ENCODE measurements around the gene PAX2.

The PAX2 gene

DNA sequence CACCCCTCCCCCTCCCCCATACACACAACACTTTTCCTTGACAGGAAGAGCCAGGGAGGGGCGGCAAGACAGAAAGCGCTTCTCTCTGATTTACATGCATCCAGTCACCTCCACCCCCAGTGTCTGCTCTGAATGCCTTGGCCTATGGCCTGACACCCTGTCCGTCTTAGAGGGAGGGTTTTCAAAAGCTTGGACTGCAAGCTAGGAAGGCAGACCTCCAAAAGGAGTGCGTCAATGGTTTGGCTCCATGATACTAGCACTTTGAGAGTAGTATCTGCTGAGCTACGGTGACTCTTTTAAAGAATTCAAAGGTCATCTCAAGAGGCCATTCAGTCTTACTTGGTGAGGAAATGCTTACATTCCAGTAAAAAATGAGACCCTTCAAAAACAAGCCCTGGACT lies 20.3 kb upstream of the PAX2 start:
- in situ Hi-C loops (cut with HindIII; ENCODE audit: low sequenced_read_pairs) = no loop called here
- TF ChIP-seq, protein P1, sequence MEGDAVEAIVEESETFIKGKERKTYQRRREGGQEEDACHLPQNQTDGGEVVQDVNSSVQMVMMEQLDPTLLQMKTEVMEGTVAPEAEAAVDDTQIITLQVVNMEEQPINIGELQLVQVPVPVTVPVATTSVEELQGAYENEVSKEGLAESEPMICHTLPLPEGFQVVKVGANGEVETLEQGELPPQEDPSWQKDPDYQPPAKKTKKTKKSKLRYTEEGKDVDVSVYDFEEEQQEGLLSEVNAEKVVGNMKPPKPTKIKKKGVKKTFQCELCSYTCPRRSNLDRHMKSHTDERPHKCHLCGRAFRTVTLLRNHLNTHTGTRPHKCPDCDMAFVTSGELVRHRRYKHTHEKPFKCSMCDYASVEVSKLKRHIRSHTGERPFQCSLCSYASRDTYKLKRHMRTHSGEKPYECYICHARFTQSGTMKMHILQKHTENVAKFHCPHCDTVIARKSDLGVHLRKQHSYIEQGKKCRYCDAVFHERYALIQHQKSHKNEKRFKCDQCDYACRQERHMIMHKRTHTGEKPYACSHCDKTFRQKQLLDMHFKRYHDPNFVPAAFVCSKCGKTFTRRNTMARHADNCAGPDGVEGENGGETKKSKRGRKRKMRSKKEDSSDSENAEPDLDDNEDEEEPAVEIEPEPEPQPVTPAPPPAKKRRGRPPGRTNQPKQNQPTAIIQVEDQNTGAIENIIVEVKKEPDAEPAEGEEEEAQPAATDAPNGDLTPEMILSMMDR (IDR thresholded peaks at IDR 0.05; ENCODE audit: low read depth, low read length, missing control alignments) = no peak
- DNase-seq (ENCODE audit: low read depth) = no peak
- no peak overlapping the region for H3K4me3 ChIP-seq (ENCODE audit: low read depth, low read length)

DNA sequence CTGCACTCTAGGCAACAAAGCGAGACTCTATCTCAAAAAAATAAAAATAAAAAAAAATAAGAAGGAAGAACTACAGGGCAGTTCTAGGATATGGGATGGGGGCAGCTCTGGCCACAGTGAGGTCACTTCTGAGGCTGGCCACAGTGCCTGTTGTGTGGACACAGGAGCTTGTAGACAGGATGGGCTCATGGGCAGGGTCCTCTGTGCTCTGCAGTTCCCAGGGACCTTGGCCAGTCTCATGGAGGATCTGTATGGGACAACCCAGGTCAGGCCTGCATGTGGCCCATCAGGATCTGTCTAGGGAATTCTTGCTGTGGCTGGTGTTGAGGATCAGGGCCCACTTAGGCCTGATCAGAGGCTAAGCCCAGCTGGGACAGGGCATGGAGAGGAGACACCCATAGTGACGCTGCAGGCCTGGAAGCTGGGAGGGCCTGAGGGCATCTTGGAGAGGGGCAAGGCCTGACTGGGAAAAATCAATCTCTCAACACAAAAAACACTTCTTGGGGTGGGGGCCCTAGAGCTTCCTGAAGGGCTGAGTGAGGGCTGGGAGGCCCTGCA lies 19.4 kb upstream of the PAX2 start:
- no peak overlapping the region for H3K4me3 ChIP-seq (ENCODE audit: low read depth, low read length)
- TF ChIP-seq, protein P1 (IDR thresholded peaks at IDR 0.05; ENCODE audit: low read depth, low read length, missing control alignments) = no peak
- in situ Hi-C loops (cut with HindIII; ENCODE audit: low sequenced_read_pairs) = no loop called here
- no peak for DNase-seq (ENCODE audit: low read depth)

DNA sequence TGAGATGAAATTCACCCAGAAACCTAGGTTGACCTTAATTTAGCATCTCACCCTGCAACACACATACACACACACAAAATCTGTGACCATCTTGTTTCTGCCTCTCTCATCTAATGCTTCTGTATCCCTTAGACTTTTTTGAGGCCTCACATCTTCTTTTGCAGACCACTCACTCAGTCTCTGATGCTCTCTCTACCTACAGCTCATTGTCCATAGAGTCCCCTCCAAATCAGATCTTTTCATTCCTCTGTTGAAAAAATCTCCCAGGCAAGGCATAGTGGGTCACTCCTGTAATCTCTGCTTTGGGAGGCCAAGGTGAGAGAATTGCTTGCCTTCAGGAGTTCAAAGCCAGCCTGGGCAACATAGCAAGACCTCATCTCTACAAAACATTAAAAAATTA lies 17.6 kb upstream of the PAX2 start:
- in situ Hi-C loops (cut with HindIII; ENCODE audit: low sequenced_read_pairs) = no loop called here
- no peak for DNase-seq (ENCODE audit: low read depth)
- no peak overlapping the region for H3K4me3 ChIP-seq (ENCODE audit: low read depth, low read length)
- TF ChIP-seq, protein P1 (IDR thresholded peaks at IDR 0.05; ENCODE audit: low read depth, low read length, missing control alignments) = no peak

DNA sequence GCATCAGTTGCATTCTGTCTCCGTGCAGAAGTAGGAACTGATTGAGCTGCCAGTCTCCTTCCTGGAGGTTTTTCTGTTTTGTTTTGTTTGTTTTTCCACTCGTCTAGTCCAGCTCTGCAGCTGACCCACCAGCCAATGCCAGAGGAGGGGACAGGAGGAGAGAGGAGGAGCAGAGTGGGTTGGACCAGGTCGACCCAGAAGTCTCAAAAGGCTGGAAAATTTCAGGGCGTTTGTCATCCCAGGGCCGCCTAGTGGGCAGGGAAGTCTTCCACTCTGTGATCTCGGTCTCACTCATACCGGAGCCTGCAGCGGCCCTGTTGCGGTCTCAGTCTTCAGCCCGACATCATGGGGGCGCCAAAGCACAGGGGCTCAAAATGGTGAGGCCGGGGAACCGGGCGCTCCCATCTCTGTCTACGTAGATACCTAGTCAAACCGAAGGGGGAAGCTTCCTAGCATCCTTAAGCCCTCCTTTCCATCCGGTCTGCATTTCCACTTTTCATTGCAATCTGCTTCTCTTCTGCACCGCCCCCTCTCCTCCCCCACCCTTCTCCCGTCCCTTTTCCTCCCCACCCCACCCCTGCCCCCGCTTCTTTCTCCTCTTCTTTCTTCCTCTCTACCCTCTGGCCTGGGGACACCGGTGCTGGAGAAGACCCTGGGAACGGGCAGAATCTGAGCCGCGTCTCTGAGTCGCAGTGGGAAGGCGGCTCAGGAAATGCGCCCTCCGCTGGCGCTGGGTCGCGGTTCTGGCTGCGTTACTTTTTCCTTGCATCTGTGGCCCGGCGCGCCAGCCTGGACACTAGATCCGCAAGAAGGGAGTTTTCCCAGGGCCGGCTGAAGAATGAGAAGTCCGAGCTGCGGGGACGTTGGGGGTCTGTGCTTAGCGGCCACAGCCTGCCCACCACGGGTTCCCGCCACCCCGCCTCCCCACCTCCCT lies 16.2 kb upstream of the PAX2 start:
- DNase-seq (ENCODE audit: low read depth) = no peak
- TF ChIP-seq, protein P1 (IDR thresholded peaks at IDR 0.05; ENCODE audit: low read depth, low read length, missing control alignments) = peak; percentile 28
- H3K4me3 ChIP-seq (ENCODE audit: low read depth, low read length) = no peak overlapping the region
- in situ Hi-C loops (cut with HindIII; ENCODE audit: low sequenced_read_pairs) = no loop called here

DNA sequence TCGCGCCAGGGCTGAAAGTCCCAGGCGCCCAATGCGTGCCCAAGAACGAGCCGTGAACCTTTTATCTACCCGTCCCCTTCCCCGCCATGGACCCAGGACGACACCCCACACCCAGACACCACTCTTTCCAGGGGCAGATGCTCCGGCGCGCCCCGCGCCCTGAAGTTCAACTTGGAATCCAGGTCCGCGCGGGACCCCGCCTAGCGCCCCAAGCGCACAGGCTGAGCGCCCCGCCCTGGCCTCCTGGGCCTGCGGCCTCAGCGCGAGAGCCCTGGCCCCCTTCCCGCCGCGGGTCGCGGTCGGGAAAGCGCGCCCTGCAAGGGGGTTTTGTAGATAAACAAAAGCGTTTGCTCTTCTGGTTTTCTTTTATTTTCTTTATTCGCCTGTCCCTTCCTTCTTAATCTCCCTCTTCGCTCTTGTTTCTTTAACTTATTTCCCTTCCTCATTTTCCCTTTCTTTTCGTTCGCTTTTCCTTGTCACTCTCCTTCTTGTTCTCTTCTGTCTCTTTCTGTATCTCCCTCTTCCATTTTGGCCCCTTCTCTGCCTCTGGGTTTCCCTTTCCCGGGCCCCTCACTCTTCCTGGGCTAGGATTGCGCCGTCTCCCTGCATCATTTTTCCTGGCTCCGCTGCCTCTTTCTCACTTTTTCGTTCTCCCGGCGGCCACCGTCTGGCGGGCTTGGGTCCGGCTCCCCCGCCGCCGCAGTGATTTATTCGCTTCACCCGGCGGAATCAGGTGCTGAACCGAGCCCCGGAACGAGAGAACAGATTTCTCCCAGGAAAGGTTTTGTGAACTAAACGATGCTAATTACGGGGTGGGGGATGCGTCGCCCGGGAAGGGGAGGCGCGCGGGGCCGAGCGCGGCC lies 15.3 kb upstream of the PAX2 start:
- H3K4me3 ChIP-seq (ENCODE audit: low read depth, low read length) = no peak overlapping the region
- TF ChIP-seq, protein P1 (IDR thresholded peaks at IDR 0.05; ENCODE audit: low read depth, low read length, missing control alignments) = no peak
- in situ Hi-C loops (cut with HindIII; ENCODE audit: low sequenced_read_pairs) = no loop called here
- no peak for DNase-seq (ENCODE audit: low read depth)

DNA sequence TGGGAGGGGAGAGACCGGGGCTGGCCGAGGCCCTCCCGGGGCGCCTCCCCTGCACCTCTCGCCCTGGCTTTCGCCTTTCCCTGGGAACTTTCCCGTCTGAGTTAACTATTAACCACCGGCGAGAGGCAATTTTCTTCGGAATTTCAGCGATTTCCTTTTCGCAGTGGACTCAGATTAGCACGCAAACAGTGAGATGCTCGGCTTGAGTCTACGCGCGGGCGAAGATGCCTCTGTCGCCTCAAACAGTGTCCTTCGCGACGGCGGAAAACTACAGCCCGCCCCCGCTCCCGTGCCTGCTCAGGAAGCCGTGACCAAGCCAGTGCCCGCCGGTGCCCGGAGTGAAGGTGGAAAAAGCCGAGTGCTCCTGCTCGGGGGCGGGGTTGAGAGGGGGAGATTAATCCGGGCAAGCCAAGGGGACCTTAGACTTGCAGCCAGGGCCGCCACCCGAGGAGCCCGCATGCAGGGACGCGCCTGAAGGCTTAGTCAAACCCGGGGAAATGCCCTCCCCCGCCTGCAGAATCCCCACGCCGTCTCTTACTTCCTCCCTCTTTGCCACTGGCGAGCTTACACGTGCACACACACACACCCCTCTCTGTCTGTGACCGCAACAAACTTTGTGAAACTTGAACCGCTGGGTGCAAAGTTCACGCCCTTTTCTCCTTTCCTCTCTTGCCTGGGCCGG lies 14.5 kb upstream of the PAX2 start:
- no peak for DNase-seq (ENCODE audit: low read depth)
- in situ Hi-C loops (cut with HindIII; ENCODE audit: low sequenced_read_pairs) = no loop called here
- H3K4me3 ChIP-seq (ENCODE audit: low read depth, low read length) = no peak overlapping the region
- TF ChIP-seq, protein P1 (IDR thresholded peaks at IDR 0.05; ENCODE audit: low read depth, low read length, missing control alignments) = no peak

All from astrocyte of the cerebellum (primary cell).